ENCODE data around the gene RUNDC1. TPM values are rescaled to one million over a fixed set of nuclear protein-coding genes. Genes with fewer than 3 reads are reported as not detected.

The RUNDC1 gene
- total and polyA plus RNA-seq, 2 of the 8 experiments (the other 6 are each of a cell fraction or from before 2014, with no cell fraction given): 7.9 to 11.9 TPM

GRCh38 chr17:43011728-43012472 is 31.5 kb downstream of the RUNDC1 start:
- no peak overlapping the region for H2BK15ac ChIP-seq (ENCODE audit: low read length)
- no peak overlapping the region for H2AFZ ChIP-seq (ENCODE audit: low read length)
- no peak overlapping the region for H3K23ac ChIP-seq (ENCODE audit: insufficient read length)
- WGBS, 2 experiments (ENCODE audit: extremely low coverage in 1 of 2, insufficient coverage in 1 of 2, insufficient read length in 1 of 2, insufficient replicate concordance in 2 of 2, low coverage in 1 of 2, low lambda C conversion rate in 2 of 2, missing lambda C conversion rate in 1 of 2): 92% methylated on average over 15 of the region's 15 CpGs; no CpG with 5 or more reads in 1 of the 2 experiments
- H3K4me1 ChIP-seq (replicated peaks in 1 of 4; ENCODE audit: control insufficient read depth in 3 of 4, insufficient read depth in 4 of 4, low read length in 3 of 4): peaks cover 3 to 10% (median 4%) of the 10 kb centered on the region in 4 experiments
- H3K36me3 ChIP-seq (ENCODE audit: control insufficient read depth in 2 of 4, insufficient read depth in 4 of 4, low read length in 3 of 4): peaks cover 0 to 20% (median 5%) of the 10 kb centered on the region in 4 experiments; a peak in 6 of 8 replicates
- H2BK5ac ChIP-seq (ENCODE audit: low read depth, low read length): no peak overlapping the region
- H3K18ac ChIP-seq (ENCODE audit: extremely low read depth, low read length): no peak overlapping the region
- H2BK12ac ChIP-seq (ENCODE audit: low read depth, low read length): no peak overlapping the region
- no peak overlapping the region for H2BK20ac ChIP-seq (ENCODE audit: low read length)
- H3K4ac ChIP-seq (replicated peaks; ENCODE audit: insufficient read length, low read depth, low read length): no peak overlapping the region
- DNase-seq (ENCODE audit: low read depth in 1 of 2, low spot score in 2 of 2) (no peak), FAIRE-seq (no peak)
- H3K4me2 ChIP-seq (ENCODE audit: insufficient read depth in 1 of 2, low read depth in 2 of 2, low read length in 2 of 2): no peak overlapping the region
- peaks cover 4 to 5% of the 10 kb centered on the region in 2 experiments for H4K20me1 ChIP-seq (replicated peaks in 1 of 2; ENCODE audit: control insufficient read depth in 1 of 2, insufficient read depth in 2 of 2, low read length in 2 of 2)
- 0 out of 2 replicates have a peak, but pooled peaks cover 6% of the 10 kb centered on the region for H3K79me1 ChIP-seq (ENCODE audit: low read depth, low read length)
- H3K9me3 ChIP-seq (ENCODE audit: insufficient read depth in 2 of 2, low read depth in 1 of 2, low read length in 1 of 2): no peaks in the 10 kb centered on the region
- H2AK5ac ChIP-seq (ENCODE audit: low read depth, low read length): no peak overlapping the region
- H3K27me3 ChIP-seq (replicated peaks in 1 of 4; ENCODE audit: control insufficient read depth in 3 of 4, extremely low read depth in 1 of 4, insufficient read depth in 3 of 4, low read length in 3 of 4): no peaks in the 10 kb centered on the region
- no peaks in the 10 kb centered on the region for H3K79me2 ChIP-seq (ENCODE audit: control insufficient read depth in 1 of 2, insufficient read depth in 2 of 2, low read length in 2 of 2)
- no peak for TF ChIP-seq SP4 (IDR thresholded peaks at IDR 0.05; ENCODE audit: low read length)
- H4K91ac ChIP-seq (replicated peaks; ENCODE audit: insufficient read length, low read length): no peak overlapping the region
- H4K8ac ChIP-seq (ENCODE audit: extremely low read depth, insufficient read depth, low read length): no peak overlapping the region; the same call in 1 of the 2 replicates
- H3K23me2 ChIP-seq (ENCODE audit: low read depth, low read length): no peaks in the 10 kb centered on the region; the same call in 1 of the 2 replicates
- POLR2A ChIA-PET (ENCODE audit: partially characterized antibody): interaction anchor here (0.6 to 7.5 kb wide), 11 partner anchors 7 to 356 kb away, joined by 3 to 104 read pairs (median 3); partner anchors contain the start of genes IFI35, RPL27 and VAT1
- no peak overlapping the region for H4K5ac ChIP-seq (ENCODE audit: insufficient read length, low read depth, low read length)
- CTCF ChIA-PET (ENCODE audit: partially characterized antibody): interaction anchor here (0.6 to 1.9 kb wide), 5 partner anchors 10 to 834 kb away, joined by 3 to 6 read pairs (median 3); partner anchors contain the start of genes RPL27 and VAT1
- H3K14ac ChIP-seq (ENCODE audit: insufficient read length): no peak overlapping the region
- no peak overlapping the region for H3K27ac ChIP-seq (ENCODE audit: low read depth, low read length)
- no peak overlapping the region for H3K9ac ChIP-seq (replicated peaks in 1 of 4; ENCODE audit: extremely low read depth in 1 of 4, low read depth in 3 of 4, low read length in 3 of 4)
- no peak overlapping the region for H3K56ac ChIP-seq (replicated peaks; ENCODE audit: insufficient read length, low read depth, low read length)
- no peak overlapping the region for H3K4me3 ChIP-seq (ENCODE audit: extremely low read depth in 1 of 4, insufficient read depth in 2 of 4, low read depth in 3 of 4, low read length in 4 of 4)
- H2BK120ac ChIP-seq (replicated peaks; ENCODE audit: low read depth, low read length): no peak overlapping the region
